ENCODE measurements around the gene ERN2.

DNA sequence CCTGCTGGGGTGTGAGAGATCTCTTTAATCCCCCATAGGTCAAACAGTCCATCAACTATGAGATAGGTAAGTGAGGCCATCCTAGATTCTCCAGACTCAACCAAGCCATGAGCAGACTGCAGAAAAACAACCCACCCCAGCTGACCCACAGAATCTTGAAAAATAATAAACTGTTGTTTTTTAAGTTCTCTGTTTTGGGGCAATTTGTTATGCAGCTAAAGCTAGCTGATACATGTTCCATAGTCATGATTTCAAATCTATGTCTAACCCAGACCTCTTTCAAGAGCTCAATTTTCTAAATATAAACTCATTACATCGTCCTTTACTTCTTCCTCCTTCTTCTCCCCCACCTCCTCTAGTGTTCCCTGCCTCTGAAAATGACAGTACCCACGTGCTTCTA lies 10.1 kb downstream of the ERN2 start:
- TF ChIP-seq EZH2 (IDR thresholded peaks at IDR 0.05; ENCODE audit: insufficient read depth, low read length) (no peak), CTCF (IDR thresholded peaks at IDR 0.05; ENCODE audit: insufficient read depth, low read depth, low read length) (no peak)
